PC-9 (cell line): ENCODE data around the gene UPB1. TPM values are rescaled to one million over a fixed set of nuclear protein-coding genes. Genes with fewer than 3 reads are reported as not detected.
"Not testable (repeated sequence)": the region's sequence is repeated elsewhere in the genome, so short reads cannot be mapped to it uniquely, and the experiment has no call there.

Source experiments
- BruUV-seq: library from RNA; stranded (reverse); fragments of 400-500 nt; replicated peaks from 2 replicates; lab custom pipeline; 2021; lab: Mats Ljungman, UMichigan
- CTCF ChIA-PET: fragments of 300-600 bp; sonication (Branson Sonifier 250); formaldehyde crosslinking; loops from one replicate; lab custom pipeline; 2022; ENCODE audit warnings: antibody characterized with exemption; lab: Charles Lee
- POLR2A ChIA-PET: fragments of 300-600 bp; sonication (Branson Sonifier 250); formaldehyde crosslinking; loops from one replicate; lab custom pipeline; 2022; ENCODE audit warnings: antibody characterized with exemption; ENCODE audit not compliant: unreplicated experiment; lab: Charles Lee
- DNase-seq, 2 experiments: peaks; one replicate each; pipeline versions ENCODE4 v3.0.0 to v3.0.0-alpha.2; 2015 to 2022; ENCODE audit warnings: mixed read lengths in 1 of 2
- H2AFZ ChIP-seq: fragments of 200-600 bp; sonication (generic); 2 replicates; pipeline ENCODE4 v1.8.1; 2017; ENCODE audit warnings: antibody characterized with exemption
- H3F3A ChIP-seq: fragments of 200-600 bp; sonication (generic); 2 replicates; pipeline ENCODE4 v1.8.1; 2017; ENCODE audit warnings: antibody characterized with exemption, mild to moderate bottlenecking, low read depth; ENCODE audit not compliant: insufficient read depth
- H3K27ac ChIP-seq: fragments of 200-600 bp; sonication (generic); 2 replicates; pipeline ENCODE4 v1.6.1; 2016; ENCODE audit warnings: mixed run types
- H3K27me3 ChIP-seq: fragments of 200-600 bp; sonication (generic); 2 replicates; pipeline ENCODE4 v1.6.1; 2016; ENCODE audit warnings: low read depth, mixed run types; ENCODE audit not compliant: insufficient read depth
- H3K36me3 ChIP-seq: fragments of 200-600 bp; sonication (generic); 2 replicates; pipeline ENCODE4 v1.6.1; 2016; ENCODE audit warnings: low read depth, mixed run types
- H3K4me1 ChIP-seq: fragments of 200-600 bp; sonication (generic); replicated peaks from 2 replicates; pipeline ENCODE4 v1.6.1; 2016; ENCODE audit warnings: mixed run types; ENCODE audit not compliant: insufficient read depth
- H3K4me2 ChIP-seq: fragments of 200-600 bp; sonication (generic); 2 replicates; pipeline ENCODE4 v1.6.1; 2017; ENCODE audit warnings: mixed run types
- H3K4me3 ChIP-seq: fragments of 200-600 bp; sonication (generic); 2 replicates; pipeline ENCODE4 v1.6.1; 2016; ENCODE audit warnings: mixed run types
- H3K79me2 ChIP-seq: fragments of 200-600 bp; sonication (generic); 2 replicates; pipeline ENCODE4 v1.6.1; 2017; ENCODE audit warnings: low read depth, mixed run types
- H3K9me2 ChIP-seq: fragments of 200-600 bp; sonication (generic); 2 replicates; pipeline ENCODE4 v1.8.1; 2017; ENCODE audit warnings: mild to moderate bottlenecking; ENCODE audit not compliant: insufficient read depth
- H3K9me3 ChIP-seq: fragments of 200-600 bp; sonication (generic); 2 replicates; pipeline ENCODE4 v1.8.1; 2016; ENCODE audit warnings: low read depth; ENCODE audit not compliant: insufficient read depth
- H4K20me1 ChIP-seq: fragments of 200-600 bp; sonication (generic); 2 replicates; pipeline ENCODE4 v1.8.1; 2017; ENCODE audit not compliant: insufficient read depth
- EZH2 ChIP-seq: fragments of 200-600 bp; sonication (generic); IDR thresholded peaks from 2 replicates; pipeline ENCODE4 v1.8.0; 2017; ENCODE audit warnings: antibody characterized with exemption, low read depth
- intact Hi-C: fragments of 100-400 bp; cut with micrococcal nuclease; formaldehyde crosslinking; loops from one replicate; pipeline ENCODE4 v1.10.0; 2022; ENCODE audit not compliant: unreplicated experiment
- total RNA-seq: library from RNA; stranded (reverse); gene quantifications from 2 replicates; pipeline ENCODE4 v1.2.3, GENCODE V29; 2021
- TF ChIP-seq, protein P1 (sequence below): fragments of 200-600 bp; sonication (generic); conservative IDR thresholded peaks from 2 replicates; pipeline ENCODE4 v1.6.1; 2017; ENCODE audit warnings: mixed run types, antibody characterized with exemption, mild to moderate bottlenecking, moderate library complexity

Gene UPB1
- total RNA-seq, 1 experiment from 2014 or later, result 0.17 TPM

DNA sequence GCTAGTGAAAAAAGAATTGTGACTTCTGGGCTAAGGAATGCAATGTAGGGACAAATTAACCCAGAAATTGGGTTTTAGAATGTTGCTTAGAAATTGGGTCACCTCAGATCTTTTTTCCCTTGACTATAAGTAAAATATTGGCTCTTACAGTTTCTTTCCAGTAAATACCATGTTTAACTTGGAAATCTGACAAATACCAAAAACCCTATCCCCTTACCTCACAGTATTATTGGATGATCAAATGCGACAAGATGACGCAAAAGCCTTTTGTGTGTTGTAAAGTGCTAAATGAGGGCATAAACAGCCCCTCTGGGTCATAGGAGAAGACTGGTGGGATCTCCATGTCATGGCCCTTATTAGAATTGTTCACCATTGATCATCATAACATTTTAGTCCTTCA is 6.1 kb upstream of the UPB1 start:
- Histone ChIP-seq H3K27me3 (no peaks in the 10 kb centered on the region), H3F3A (peaks cover 33% of the 10 kb centered on the region), H3K79me2 (no peaks in the 10 kb centered on the region), H3K36me3 (no peaks in the 10 kb centered on the region), H3K4me3 (no peak overlapping the region), H3K9me2 (no peaks in the 10 kb centered on the region), H3K9me3 (no peaks in the 10 kb centered on the region), H3K4me2 (no peak overlapping the region), H4K20me1 (no peaks in the 10 kb centered on the region), H3K4me1 (peaks cover 40% of the 10 kb centered on the region), H3K27ac (no peak overlapping the region), H2AFZ (no peak overlapping the region)
- CTCF ChIA-PET, result no interaction called here
- no TSS peak for BruUV-seq
- intact Hi-C loops, result no loop called here
- POLR2A ChIA-PET, result no interaction called here
- TF ChIP-seq EZH2, result no peak
- TF ChIP-seq, protein P1, sequence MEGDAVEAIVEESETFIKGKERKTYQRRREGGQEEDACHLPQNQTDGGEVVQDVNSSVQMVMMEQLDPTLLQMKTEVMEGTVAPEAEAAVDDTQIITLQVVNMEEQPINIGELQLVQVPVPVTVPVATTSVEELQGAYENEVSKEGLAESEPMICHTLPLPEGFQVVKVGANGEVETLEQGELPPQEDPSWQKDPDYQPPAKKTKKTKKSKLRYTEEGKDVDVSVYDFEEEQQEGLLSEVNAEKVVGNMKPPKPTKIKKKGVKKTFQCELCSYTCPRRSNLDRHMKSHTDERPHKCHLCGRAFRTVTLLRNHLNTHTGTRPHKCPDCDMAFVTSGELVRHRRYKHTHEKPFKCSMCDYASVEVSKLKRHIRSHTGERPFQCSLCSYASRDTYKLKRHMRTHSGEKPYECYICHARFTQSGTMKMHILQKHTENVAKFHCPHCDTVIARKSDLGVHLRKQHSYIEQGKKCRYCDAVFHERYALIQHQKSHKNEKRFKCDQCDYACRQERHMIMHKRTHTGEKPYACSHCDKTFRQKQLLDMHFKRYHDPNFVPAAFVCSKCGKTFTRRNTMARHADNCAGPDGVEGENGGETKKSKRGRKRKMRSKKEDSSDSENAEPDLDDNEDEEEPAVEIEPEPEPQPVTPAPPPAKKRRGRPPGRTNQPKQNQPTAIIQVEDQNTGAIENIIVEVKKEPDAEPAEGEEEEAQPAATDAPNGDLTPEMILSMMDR, result no peak
- no peak for DNase-seq

DNA sequence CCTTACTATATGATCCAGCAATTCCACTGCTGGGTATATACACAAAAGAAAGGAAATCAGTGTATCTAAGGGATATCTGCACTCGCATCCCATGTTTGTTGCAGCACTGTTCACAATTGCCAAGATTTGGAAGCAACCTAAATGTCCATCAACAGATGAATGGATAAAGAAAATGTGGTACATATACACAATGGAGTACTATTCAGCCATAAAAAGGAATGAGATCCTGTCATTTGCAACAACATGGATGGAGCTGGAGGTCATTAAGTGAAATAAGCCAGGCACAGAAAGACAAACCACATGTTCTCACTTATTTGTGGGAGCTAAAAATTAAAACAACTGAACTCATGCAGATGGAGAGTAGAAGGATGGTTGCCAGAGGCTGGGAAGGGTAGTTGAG is 5.7 kb upstream of the UPB1 start:
- peaks cover 33% of the 10 kb centered on the region for H3F3A ChIP-seq
- peaks cover 36% of the 10 kb centered on the region for H3K4me1 ChIP-seq
- H3K4me2 ChIP-seq, intact Hi-C loops, DNase-seq, H3K9me2 ChIP-seq, CTCF ChIA-PET, H3K36me3 ChIP-seq, H3K4me3 ChIP-seq, POLR2A ChIA-PET, H2AFZ ChIP-seq, BruUV-seq, H3K79me2 ChIP-seq, H3K27me3 ChIP-seq, H4K20me1 ChIP-seq, H3K27ac ChIP-seq, H3K9me3 ChIP-seq: not testable (repeated sequence)

DNA sequence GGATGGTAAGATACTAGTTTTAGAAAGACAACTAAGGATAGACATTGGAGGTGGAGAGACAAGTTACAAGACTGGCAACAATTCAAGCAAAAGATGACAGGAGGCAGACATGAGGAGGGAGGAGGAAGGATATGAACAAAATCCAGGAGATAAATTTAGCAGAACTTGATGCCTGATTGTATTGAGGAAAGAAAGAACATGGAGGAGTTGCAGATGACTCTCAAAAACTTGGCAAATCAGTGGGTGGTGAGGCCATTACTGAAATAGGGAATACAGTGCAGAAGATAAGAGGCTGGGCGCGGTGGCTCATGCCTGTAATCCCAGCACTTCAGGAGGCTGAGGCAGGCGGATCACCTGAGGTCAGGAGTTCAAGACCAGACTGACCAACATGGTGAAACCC is 2.7 kb upstream of the UPB1 start:
- no peaks in the 10 kb centered on the region for H3K9me3 ChIP-seq
- no TSS peak for BruUV-seq
- POLR2A ChIA-PET, result no interaction called here
- H3K27me3 ChIP-seq, result no peaks in the 10 kb centered on the region
- no peaks in the 10 kb centered on the region for H3K79me2 ChIP-seq
- no peaks in the 10 kb centered on the region for H3K36me3 ChIP-seq
- H3K4me2 ChIP-seq, result no peak overlapping the region
- H4K20me1 ChIP-seq, result no peaks in the 10 kb centered on the region
- H3K9me2 ChIP-seq, result no peaks in the 10 kb centered on the region
- H3K4me3 ChIP-seq, result no peak overlapping the region
- H3K4me1 ChIP-seq, result peaks cover 7% of the 10 kb centered on the region
- TF ChIP-seq, protein P1, result no peak
- no peak for TF ChIP-seq EZH2
- CTCF ChIA-PET, result no interaction called here
- DNase-seq, result no peak
- H3K27ac ChIP-seq, result no peak overlapping the region
- H3F3A ChIP-seq, result peaks cover 6% of the 10 kb centered on the region; the same call in 1 of the 2 replicates
- H2AFZ ChIP-seq, result no peak overlapping the region
- intact Hi-C loops, result no loop called here

DNA sequence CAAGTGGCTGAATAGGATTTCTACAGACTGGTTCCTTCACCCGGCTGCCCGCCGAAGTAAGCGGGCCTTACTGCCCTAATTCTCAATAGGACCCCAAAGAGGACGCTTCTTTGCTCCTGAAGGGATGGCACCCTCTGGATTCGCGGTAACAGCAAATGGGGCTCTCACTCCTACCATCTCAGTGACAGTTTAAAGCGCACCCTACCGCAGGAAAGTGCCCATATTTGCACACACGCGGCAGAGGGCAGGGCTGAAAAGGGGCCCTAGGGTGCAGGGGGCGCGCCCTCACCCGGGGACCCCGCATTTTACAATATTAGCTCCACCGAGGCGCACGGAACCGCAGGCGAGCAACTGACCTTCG is 985 bp upstream of the UPB1 start:
- Histone ChIP-seq H3K9me3 (no peaks in the 10 kb centered on the region), H3K4me1 (no peaks in the 10 kb centered on the region), H2AFZ (no peak overlapping the region), H3K4me2 (no peak overlapping the region), H4K20me1 (no peaks in the 10 kb centered on the region), H3K27ac (no peak overlapping the region), H3K9me2 (no peaks in the 10 kb centered on the region), H3K36me3 (no peaks in the 10 kb centered on the region), H3K4me3 (no peak overlapping the region), H3K79me2 (no peaks in the 10 kb centered on the region), H3K27me3 (no peaks in the 10 kb centered on the region), H3F3A (no peaks in the 10 kb centered on the region)
- no peak for DNase-seq
- no TSS peak for BruUV-seq
- TF ChIP-seq, protein P1, result no peak
- no peak for TF ChIP-seq EZH2
- POLR2A ChIA-PET, result no interaction called here
- intact Hi-C loops, result no loop called here
- CTCF ChIA-PET, result no interaction called here
